Liver (tissue), 9 donors: ENCODE measurements around the gene FBRS. TPM values are rescaled to one million over a fixed set of nuclear protein-coding genes. Genes with fewer than 3 reads are reported as not detected.

Source experiments
- DNase-seq: peaks from one replicate; pipeline ENCODE4 v3.0.0-alpha.2; 2017; ENCODE audit warnings: low spot score
- H3K27ac ChIP-seq, 2 donors: one replicate each; pipeline ENCODE4 v1.7.0; 2013; ENCODE audit warnings: inconsistent platforms in 2 of 2, low read length in 2 of 2, control low read depth in 1 of 2, low read depth in 1 of 2, mild to moderate bottlenecking in 1 of 2
- H3K27me3 ChIP-seq, 4 donors: one replicate each; pipeline versions ENCODE4 v1.6.1 to v1.7.0; 2013; ENCODE audit warnings: low read length in 3 of 4, inconsistent platforms in 1 of 4, mild to moderate bottlenecking in 1 of 4, moderate library complexity in 1 of 4; ENCODE audit not compliant: control insufficient read depth in 4 of 4, insufficient read depth in 4 of 4
- H3K36me3 ChIP-seq, 4 donors: one replicate each; pipeline versions ENCODE4 v1.6.1 to v1.7.0; 2013; ENCODE audit warnings: low read length in 3 of 4, mild to moderate bottlenecking in 3 of 4, low read depth in 1 of 4, moderate library complexity in 1 of 4; ENCODE audit not compliant: control insufficient read depth in 4 of 4, insufficient read depth in 3 of 4
- H3K4me1 ChIP-seq, 4 donors: one replicate each; pipeline versions ENCODE4 v1.6.1 to v1.7.0; 2013; ENCODE audit warnings: low read length in 3 of 4, mild to moderate bottlenecking in 3 of 4, moderate library complexity in 1 of 4; ENCODE audit not compliant: control insufficient read depth in 4 of 4, insufficient read depth in 4 of 4
- H3K4me3 ChIP-seq, 3 donors: one replicate each; pipeline versions ENCODE4 v1.6.1 to v1.7.0; 2013; ENCODE audit warnings: low read length in 3 of 3, control low read depth in 1 of 3, low read depth in 1 of 3, mild to moderate bottlenecking in 1 of 3
- H3K9ac ChIP-seq, 2 donors: one replicate each; pipeline ENCODE4 v1.7.0; 2013; ENCODE audit warnings: low read length in 2 of 2, mild to moderate bottlenecking in 2 of 2, moderate library complexity in 2 of 2, control low read depth in 1 of 2, low read depth in 1 of 2
- H3K9me3 ChIP-seq, 4 donors: one replicate each; pipeline versions ENCODE4 v1.6.1 to v1.7.0; 2013; ENCODE audit warnings: low read length in 3 of 4; ENCODE audit not compliant: control insufficient read depth in 4 of 4
- CTCF ChIP-seq: fragments of 150-350 bp; IDR thresholded peaks from 2 replicates; pipeline ENCODE4 v1.5.1; 2017; ENCODE audit warnings: improper control_type of control experiment, low read depth, low read length; ENCODE audit not compliant: missing input control
- EGR1 ChIP-seq, 2 donors: IDR thresholded peaks; 2 replicates each; pipeline ENCODE4 v1.6.1; 2016 to 2018; ENCODE audit warnings: antibody characterized with exemption in 2 of 2, low read depth in 2 of 2
- FOXA1 ChIP-seq: IDR thresholded peaks from 2 replicates; pipeline ENCODE4 v1.6.1; 2016; ENCODE audit warnings: antibody characterized with exemption
- FOXA2 ChIP-seq: IDR thresholded peaks from 2 replicates; pipeline ENCODE4 v1.6.1; 2016; ENCODE audit warnings: antibody characterized with exemption
- HNF4A ChIP-seq, 2 donors: conservative IDR thresholded peaks; 2 replicates each; pipeline ENCODE4 v1.6.1; 2016; ENCODE audit warnings: antibody characterized with exemption in 2 of 2, mild to moderate bottlenecking in 2 of 2
- HNF4G ChIP-seq: IDR thresholded peaks from 2 replicates; pipeline ENCODE4 v1.6.1; 2016; ENCODE audit warnings: antibody characterized with exemption
- RAD21 ChIP-seq, 2 donors: IDR thresholded peaks; 2 replicates each; pipeline ENCODE4 v1.6.1; 2016; ENCODE audit warnings: antibody characterized with exemption in 2 of 2, mild to moderate bottlenecking in 2 of 2
- YY1 ChIP-seq: IDR thresholded peaks from 2 replicates; pipeline ENCODE4 v1.6.1; 2016; ENCODE audit warnings: antibody characterized with exemption, mild to moderate bottlenecking
- ZBTB33 ChIP-seq: IDR thresholded peaks from 2 replicates; pipeline ENCODE4 v1.6.1; 2016; ENCODE audit warnings: antibody characterized with exemption
- WGBS: extraction: QIAGEN DNeasy Blood & Tissue Kit; methylation state at CpG from one replicate; pipeline ENCODE4 v1.1.7; 2013; 5-methylcytosine and 5-hydroxymethylcytosine counted together
- polyA plus RNA-seq, 2 donors: library from polyadenylated mRNA; stranded (reverse) in 1 of 2; unstranded in 1 of 2; fragments of 200-250 nt in 1 of 2; fragments of >200 nt in 1 of 2; fragmentation: Nextera tagmentation in 1 of 2; extraction: Ambion mirVana in 1 of 2; gene quantifications; one replicate each; pipeline versions ENCODE4 v1.2.1 to v1.2.3, GENCODE V29; 2013 to 2015
- total RNA-seq, 2 donors: library from RNA; depleted of rRNA; stranded (reverse); fragments of >200 nt; gene quantifications; one replicate each; pipeline ENCODE4 v1.2.3, GENCODE V29; 2014
- TF ChIP-seq, protein P1 (sequence below): IDR thresholded peaks from 2 replicates; pipeline ENCODE4 v1.6.1; 2016; ENCODE audit warnings: antibody characterized with exemption, mild to moderate bottlenecking
- TF ChIP-seq, protein P2 (sequence below): IDR thresholded peaks from 2 replicates; pipeline ENCODE4 v1.6.1; 2016; ENCODE audit warnings: antibody characterized with exemption
- donor health status: healthy.
- donor health status: healthy.
- donor health status: healthy.
- donor health status: healthy.
- donor health status: healthy.

FBRS gene
- total and polyA plus RNA-seq, 4 donors: 4.1 to 15.5 (median 11.2) TPM

- TF ChIP-seq, protein P1, sequence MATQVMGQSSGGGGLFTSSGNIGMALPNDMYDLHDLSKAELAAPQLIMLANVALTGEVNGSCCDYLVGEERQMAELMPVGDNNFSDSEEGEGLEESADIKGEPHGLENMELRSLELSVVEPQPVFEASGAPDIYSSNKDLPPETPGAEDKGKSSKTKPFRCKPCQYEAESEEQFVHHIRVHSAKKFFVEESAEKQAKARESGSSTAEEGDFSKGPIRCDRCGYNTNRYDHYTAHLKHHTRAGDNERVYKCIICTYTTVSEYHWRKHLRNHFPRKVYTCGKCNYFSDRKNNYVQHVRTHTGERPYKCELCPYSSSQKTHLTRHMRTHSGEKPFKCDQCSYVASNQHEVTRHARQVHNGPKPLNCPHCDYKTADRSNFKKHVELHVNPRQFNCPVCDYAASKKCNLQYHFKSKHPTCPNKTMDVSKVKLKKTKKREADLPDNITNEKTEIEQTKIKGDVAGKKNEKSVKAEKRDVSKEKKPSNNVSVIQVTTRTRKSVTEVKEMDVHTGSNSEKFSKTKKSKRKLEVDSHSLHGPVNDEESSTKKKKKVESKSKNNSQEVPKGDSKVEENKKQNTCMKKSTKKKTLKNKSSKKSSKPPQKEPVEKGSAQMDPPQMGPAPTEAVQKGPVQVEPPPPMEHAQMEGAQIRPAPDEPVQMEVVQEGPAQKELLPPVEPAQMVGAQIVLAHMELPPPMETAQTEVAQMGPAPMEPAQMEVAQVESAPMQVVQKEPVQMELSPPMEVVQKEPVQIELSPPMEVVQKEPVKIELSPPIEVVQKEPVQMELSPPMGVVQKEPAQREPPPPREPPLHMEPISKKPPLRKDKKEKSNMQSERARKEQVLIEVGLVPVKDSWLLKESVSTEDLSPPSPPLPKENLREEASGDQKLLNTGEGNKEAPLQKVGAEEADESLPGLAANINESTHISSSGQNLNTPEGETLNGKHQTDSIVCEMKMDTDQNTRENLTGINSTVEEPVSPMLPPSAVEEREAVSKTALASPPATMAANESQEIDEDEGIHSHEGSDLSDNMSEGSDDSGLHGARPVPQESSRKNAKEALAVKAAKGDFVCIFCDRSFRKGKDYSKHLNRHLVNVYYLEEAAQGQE: peak; percentile 84
These were observed 48.0 kb upstream of the FBRS start, which contains the start of gene ZNF689 (continued) for GRCh38 chr16:30609926-30610839.

GRCh38 chr16:30615358-30616091, 42.7 kb upstream of the FBRS start:
- H3K4me3 ChIP-seq: no peak overlapping the region
- TF ChIP-seq EGR1 (IDR thresholded peaks at IDR 0.05; ENCODE audit: low read depth in 2 of 2) (no peak), CTCF (peak; percentile 54), RAD21 (IDR thresholded peaks at IDR 0.05) (peak; percentile 54 to 78), FOXA1 (no peak), FOXA2 (no peak)
- TF ChIP-seq, protein P1: no peak
- H3K27me3 ChIP-seq: no peaks in the 10 kb centered on the region
- no peak overlapping the region for H3K9ac ChIP-seq
- peak; percentile 64 for DNase-seq
- H3K36me3 ChIP-seq: no peaks in the 10 kb centered on the region
- H3K9me3 ChIP-seq: no peaks in the 10 kb centered on the region
- WGBS: 59% methylated on average over 12 of the region's 12 CpGs
- H3K27ac ChIP-seq: no peak overlapping the region
- peaks cover 0 to 6% (median 3%) of the 10 kb centered on the region in 4 donors for H3K4me1 ChIP-seq

GRCh38 chr16:30619202-30619601, 39.0 kb upstream of the FBRS start:
- no peak for DNase-seq
- no peaks in the 10 kb centered on the region for H3K36me3 ChIP-seq
- no peak overlapping the region for H3K9ac ChIP-seq
- H3K9me3 ChIP-seq: no peaks in the 10 kb centered on the region
- peaks cover 2 to 25% (median 20%) of the 10 kb centered on the region in 4 donors for H3K4me1 ChIP-seq
- peak overlapping the region in 1 of 2 donors; percentile 68 for H3K27ac ChIP-seq
- 63% methylated on average over 4 of the region's 4 CpGs for WGBS
- no peak overlapping the region for H3K4me3 ChIP-seq
- no peaks in the 10 kb centered on the region for H3K27me3 ChIP-seq
- no peak for TF ChIP-seq FOXA1
- TF ChIP-seq, protein P2, sequence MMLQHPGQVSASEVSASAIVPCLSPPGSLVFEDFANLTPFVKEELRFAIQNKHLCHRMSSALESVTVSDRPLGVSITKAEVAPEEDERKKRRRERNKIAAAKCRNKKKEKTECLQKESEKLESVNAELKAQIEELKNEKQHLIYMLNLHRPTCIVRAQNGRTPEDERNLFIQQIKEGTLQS: peak; percentile 76
- TF ChIP-seq HNF4A (conservative IDR thresholded peaks at IDR 0.05): peak; percentile 66 to 78
- no peak for TF ChIP-seq HNF4G
- TF ChIP-seq CTCF: no peak
- peak; percentile 45 for TF ChIP-seq FOXA2
- TF ChIP-seq YY1: peak; percentile 77
- no peak for TF ChIP-seq ZBTB33
- TF ChIP-seq EGR1 (IDR thresholded peaks at IDR 0.05; ENCODE audit: low read depth in 2 of 2): no peak
